HuH-7 (cell line): Measurements from ENCODE around the gene SLC8A1.

ENCODE experiments used
- DNase-seq: peaks from one replicate; pipeline ENCODE4 v3.0.0; 2011; ENCODE audit warnings: low spot score

The SLC8A1 gene

DNA sequence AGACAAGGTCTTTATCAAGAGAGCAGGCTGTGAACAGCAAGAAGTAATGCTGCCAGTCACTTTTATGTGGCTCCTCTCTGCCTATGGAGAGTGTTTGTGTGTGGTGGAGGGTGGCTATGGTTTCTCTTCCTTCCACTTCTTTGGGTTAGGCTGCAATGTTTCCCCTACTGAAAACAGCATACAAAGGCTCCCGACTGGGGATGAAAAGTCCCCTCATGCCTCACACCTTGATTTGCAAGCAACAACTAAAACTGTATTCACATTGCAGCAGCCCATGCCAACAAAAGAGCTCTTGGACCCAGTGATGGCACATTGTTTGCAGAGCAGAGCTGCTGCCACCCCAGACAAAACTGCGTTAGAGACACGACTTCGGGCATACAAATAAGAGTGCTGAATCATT, 301.6 kb downstream of the SLC8A1 start:
- DNase-seq, result no peak

- DNase-seq, result no peak
These were observed 303.6 kb downstream of the SLC8A1 start for GRCh38 chr2:40148334-40148733.

- no peak for DNase-seq
These were observed 304.5 kb downstream of the SLC8A1 start for GRCh38 chr2:40147360-40147759.

GRCh38 chr2:40144022-40144421, 307.9 kb downstream of the SLC8A1 start:
- no peak for DNase-seq

DNA sequence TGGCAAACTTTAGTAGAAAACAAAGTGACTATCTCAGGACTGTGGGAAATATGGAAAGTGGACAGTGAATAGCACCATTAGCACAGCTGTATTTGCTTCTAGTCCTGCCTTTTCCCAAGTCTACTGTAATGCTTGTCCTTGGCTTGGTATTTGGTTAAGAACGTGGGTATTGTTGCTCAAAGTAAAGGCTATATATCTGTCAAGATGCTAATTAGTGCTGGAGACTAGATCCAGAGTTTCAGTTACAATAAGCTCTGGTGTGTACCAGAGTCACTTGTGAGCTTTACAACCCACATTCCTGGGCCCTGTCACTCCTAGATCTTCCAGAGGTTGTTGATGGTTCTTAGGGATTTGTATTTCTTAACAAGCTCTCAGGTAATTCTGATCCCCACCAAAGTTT, 313.6 kb downstream of the SLC8A1 start:
- no peak for DNase-seq

- DNase-seq, result no peak
These were observed 320.7 kb downstream of the SLC8A1 start for GRCh38 chr2:40131081-40131704.

GRCh38 chr2:40130251-40130994, 321.5 kb downstream of the SLC8A1 start:
- DNase-seq, result no peak

DNA sequence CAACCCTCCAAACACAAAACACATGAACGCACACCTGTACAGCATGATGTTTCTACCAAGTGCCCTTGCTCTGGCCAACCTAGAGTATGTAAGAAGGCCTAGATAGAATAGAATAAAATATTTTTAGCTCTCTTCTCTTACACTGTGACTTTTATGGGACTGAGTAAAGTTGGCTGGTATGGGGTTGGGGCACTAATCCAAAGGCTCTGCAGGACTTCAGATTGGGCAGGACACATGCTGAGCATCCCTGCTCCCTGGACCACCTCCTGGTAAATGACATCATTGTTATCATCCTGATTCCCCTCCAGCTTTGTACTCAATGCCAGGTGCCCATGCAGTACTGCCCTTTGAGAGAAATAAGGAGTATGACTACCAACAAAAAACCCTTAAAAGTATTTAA, 322.2 kb downstream of the SLC8A1 start:
- no peak for DNase-seq

DNA sequence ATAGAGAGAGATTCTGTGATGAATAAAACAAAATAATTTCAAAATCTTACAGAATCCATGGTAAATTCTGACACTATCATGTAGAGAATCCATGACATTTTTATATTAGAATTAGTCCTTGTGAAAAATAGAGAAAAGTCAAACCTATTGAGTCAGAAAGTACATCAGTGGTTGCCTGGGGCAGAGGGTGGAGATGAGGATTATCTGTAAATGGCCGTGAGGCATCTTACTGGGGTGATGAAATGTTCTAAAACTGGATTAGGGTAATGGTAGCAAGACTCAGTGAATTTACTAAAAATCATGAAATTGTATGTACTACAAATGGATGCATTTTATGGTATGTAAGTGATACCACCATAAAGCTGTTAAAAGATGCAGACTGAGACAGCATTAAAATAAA, 323.1 kb downstream of the SLC8A1 start:
- no peak for DNase-seq

DNA sequence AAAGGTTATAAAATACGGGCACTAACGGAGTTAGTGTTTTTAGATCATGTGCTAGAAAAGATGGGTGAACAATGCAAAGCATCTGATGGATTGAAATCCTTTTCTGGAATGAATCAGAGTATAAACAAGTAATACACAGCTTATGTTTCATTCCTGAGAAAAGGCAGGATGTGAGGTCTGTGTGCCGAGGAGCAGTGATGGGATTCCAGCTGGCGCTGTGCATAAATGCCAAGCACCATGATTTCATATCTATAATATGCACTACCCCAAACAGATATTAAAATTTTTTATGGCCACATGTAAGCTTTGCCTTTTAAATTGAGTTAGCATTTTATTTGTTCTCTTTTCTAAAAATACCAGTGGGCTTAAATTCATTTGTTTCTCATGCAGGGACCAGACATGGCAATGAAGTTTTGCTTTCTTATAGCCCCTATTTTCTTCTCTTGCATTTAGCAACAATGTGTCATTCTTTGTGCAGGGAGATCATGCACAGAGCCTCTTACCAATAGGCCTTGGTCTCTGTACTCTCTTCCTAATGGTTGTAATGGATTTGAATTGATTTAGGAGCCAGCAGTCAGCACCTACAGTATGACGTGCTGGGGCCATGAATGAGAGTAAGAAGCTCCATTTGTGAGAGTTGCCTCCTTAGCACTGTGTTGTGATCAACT, 323.9 kb downstream of the SLC8A1 start:
- no peak for DNase-seq

DNA sequence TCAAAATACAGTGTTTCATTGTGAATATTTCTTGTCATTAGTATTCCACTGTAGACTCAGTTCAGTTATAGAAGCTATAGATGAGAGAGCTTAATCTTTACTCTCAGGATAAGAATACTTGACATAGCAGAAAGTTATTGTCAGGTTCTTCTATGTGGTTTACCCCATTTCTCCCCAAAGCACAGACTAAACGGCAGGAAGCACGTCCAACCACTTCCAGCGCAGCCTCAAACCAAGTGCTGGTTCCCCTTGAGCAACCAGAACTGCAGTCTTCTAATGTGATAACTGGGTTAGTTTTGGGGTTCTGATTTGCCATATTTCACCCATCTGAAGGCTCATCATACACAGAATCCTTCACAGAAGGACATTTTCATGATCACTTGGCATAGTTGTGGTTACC, 324.7 kb downstream of the SLC8A1 start:
- DNase-seq, result no peak

DNA sequence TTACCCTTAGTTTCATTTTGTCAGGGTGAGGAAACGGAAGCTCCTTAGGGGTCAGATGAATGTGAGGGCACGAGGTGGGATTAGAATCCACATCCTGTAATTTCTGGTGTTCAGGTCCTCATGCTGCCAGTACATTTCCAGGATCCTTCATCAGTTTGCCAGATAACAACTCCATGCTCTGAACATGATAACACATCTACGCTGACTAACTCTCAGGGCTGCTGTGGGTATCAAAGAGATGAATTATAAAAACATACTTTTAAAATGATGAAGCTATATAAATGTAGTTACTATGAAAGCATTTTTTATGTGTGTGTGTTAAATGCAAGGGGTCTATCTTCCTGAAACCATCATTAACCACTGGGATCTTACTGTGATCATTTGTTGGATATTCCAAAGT, 325.9 kb downstream of the SLC8A1 start:
- no peak for DNase-seq

DNA sequence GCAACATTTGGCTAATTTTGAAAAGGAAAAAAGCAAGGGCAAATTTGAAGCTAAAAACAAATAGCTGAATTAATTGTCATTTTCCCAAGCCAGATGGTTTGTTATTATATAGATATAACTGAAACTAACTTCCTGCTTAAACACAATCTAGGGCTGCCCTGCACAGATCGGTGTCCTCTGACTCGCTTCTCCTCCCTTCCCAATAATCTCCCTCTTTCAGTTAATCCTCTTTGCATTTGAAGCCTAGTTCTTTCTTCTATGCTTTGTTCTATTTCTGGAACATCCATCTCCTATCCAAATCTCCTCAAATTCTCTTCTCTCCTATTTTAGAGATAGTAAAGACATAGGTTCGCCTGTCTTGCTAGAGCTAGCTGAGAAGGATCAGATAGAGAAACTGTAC, 328.1 kb downstream of the SLC8A1 start:
- DNase-seq, result no peak

- DNase-seq, result no peak
These were observed 328.6 kb downstream of the SLC8A1 start for GRCh38 chr2:40123326-40123725.

- no peak for DNase-seq
These were observed 330.9 kb downstream of the SLC8A1 start for GRCh38 chr2:40120957-40121356.

DNA sequence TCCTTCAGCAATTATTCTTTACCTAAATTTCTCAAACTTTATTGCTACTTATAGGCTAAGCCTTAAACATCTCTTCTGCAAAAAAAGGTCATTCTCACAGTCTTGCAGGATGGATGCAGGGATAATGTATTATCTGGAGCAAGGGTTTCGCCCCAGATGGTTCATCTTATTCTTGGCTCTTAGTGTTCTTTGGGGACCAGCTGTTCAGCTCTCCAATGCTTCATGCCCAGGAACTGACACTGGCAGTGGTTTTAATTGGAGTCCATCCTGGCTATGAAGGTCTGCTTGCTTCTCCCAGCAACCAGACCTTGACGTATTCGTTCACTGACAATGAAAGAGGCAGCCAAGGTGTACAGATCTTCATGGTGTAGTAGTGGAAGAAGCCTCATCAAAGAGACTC, 331.9 kb downstream of the SLC8A1 start:
- DNase-seq, result no peak

- DNase-seq, result no peak
These were observed 333.3 kb downstream of the SLC8A1 start for GRCh38 chr2:40118622-40119021.

GRCh38 chr2:40115894-40116293, 336.0 kb downstream of the SLC8A1 start:
- no peak for DNase-seq

- DNase-seq, result no peak
These were observed 336.5 kb downstream of the SLC8A1 start for GRCh38 chr2:40115348-40115747.

DNA sequence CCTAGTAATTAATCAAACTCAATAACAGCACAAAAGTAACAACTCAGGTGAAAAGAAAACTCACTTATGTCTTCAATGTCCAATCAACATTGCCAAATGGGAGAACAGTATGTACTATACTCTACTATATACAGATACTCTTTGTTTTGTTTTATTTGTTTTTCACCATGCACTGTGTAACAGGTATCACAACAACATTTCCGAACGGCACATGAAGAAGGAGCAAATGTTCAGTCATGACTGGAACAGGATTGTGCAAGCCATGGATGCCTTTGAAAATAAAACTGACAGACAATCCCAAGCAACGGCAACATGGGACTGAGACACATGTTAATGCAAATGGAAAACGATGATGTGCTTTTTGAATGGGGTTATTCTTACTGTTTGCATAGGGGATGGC, 337.9 kb downstream of the SLC8A1 start:
- no peak for DNase-seq

DNA sequence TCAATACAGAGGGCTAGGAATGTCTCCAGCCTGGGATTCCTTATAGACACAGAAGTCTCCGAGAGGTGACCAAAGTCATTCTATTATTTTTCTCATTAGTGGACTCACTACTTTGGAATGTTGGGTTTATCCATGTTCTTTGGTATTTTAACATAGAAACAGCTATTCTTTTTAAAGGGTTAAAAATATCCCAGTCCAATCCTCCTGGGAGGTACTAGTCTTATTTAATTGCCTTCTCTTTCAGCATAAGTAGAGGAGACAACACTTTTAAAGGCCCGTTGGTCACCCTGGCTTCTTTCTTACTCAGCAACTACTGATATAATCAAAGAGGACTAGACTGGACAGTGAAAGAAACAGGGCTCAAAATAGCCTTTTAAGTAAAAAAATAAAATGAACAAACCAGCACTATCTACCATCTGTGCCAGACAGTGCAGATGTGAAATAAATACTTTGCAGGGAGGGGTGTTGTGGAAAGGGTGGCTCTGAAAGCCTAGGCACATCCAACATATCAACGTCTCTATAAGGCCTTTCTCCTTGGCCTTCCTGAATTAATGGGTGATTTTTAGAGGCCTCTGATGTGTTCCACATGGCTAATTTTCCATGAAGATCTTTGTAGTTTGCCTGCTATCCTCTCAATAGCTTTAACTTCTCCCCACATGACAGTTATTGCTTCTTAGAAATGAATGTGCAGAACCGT, 338.5 kb downstream of the SLC8A1 start:
- DNase-seq, result no peak

- no peak for DNase-seq
These were observed 342.5 kb downstream of the SLC8A1 start for GRCh38 chr2:40109381-40109780.

GRCh38 chr2:40108851-40109250, 343.0 kb downstream of the SLC8A1 start:
- no peak for DNase-seq
